Lung (tissue), 12 donors: Measurements from ENCODE around the gene PYCR2. TPM values are rescaled to one million over a fixed set of nuclear protein-coding genes. Genes with fewer than 3 reads are reported as not detected.

Experiments
- ATAC-seq: fragments of 200-7000 bp; cut with Tn5 transposase; one replicate; pipeline ENCODE4 v1.9.1; 2020; ENCODE audit warnings: moderate number of reproducible peaks; ENCODE audit not compliant: insufficient read depth, low FRiP score
- DNase-seq, 3 donors: peaks; one replicate each; pipeline ENCODE4 v3.0.0-alpha.2; 2013 to 2017
- H3K27ac ChIP-seq, 2 donors: one replicate each; pipeline ENCODE4 v1.5.1; 2013; ENCODE audit warnings: mild to moderate bottlenecking in 2 of 2, moderate library complexity in 2 of 2, control low read depth in 1 of 2, inconsistent platforms in 1 of 2, low read depth in 1 of 2, low read length in 1 of 2
- H3K27me3 ChIP-seq, 3 donors: one replicate each; pipeline ENCODE4 v1.5.1; 2013; ENCODE audit warnings: low read length in 2 of 3; ENCODE audit not compliant: control insufficient read depth in 3 of 3, insufficient read depth in 3 of 3
- H3K36me3 ChIP-seq, 4 donors: one replicate each; pipeline ENCODE4 v1.5.1; 2013; ENCODE audit warnings: low read length in 4 of 4, mild to moderate bottlenecking in 1 of 4, moderate library complexity in 1 of 4; ENCODE audit not compliant: control insufficient read depth in 4 of 4, insufficient read depth in 4 of 4
- H3K4me1 ChIP-seq, 5 donors: one replicate each; pipeline ENCODE4 v1.5.1; 2013; ENCODE audit warnings: low read length in 5 of 5, mild to moderate bottlenecking in 2 of 5, moderate library complexity in 1 of 5; ENCODE audit not compliant: control insufficient read depth in 5 of 5, insufficient read depth in 5 of 5
- H3K4me3 ChIP-seq: one replicate; pipeline ENCODE4 v1.5.1; 2013; ENCODE audit warnings: mild to moderate bottlenecking, control low read depth, moderate library complexity
- H3K9ac ChIP-seq, 2 donors: one replicate each; pipeline ENCODE4 v1.5.1; 2013; ENCODE audit warnings: low read length in 2 of 2, control low read depth in 1 of 2; ENCODE audit not compliant: insufficient read depth in 1 of 2
- H3K9me3 ChIP-seq, 4 donors: one replicate each; pipeline ENCODE4 v1.5.1; 2013; ENCODE audit warnings: low read length in 3 of 4, mild to moderate bottlenecking in 1 of 4, moderate library complexity in 1 of 4; ENCODE audit not compliant: control insufficient read depth in 4 of 4, insufficient read depth in 3 of 4
- CTCF ChIP-seq: IDR thresholded peaks from 2 replicates; pipeline ENCODE4 v1.5.1; 2012; ENCODE audit warnings: mild to moderate bottlenecking; ENCODE audit errors: control extremely low read depth, extremely low read depth
- WGBS, 2 donors: extraction: QIAGEN DNeasy Blood & Tissue Kit; methylation state at CpG; one replicate each; pipeline ENCODE4 v1.1.7; 2013; 5-methylcytosine and 5-hydroxymethylcytosine counted together
- polyA plus RNA-seq, 2 donors: library from polyadenylated mRNA; stranded (reverse); fragments of 200-250 nt; gene quantifications; one replicate each; pipeline ENCODE4 v1.2.1, GENCODE V29; 2013
- total RNA-seq, 2 donors: library from RNA; depleted of rRNA in 1 of 2; stranded (reverse); fragments of >200 nt in 1 of 2; gene quantifications; one replicate each; pipeline ENCODE4 v1.2.1, GENCODE V29; 2014 to 2021
- donor health status: control.
- donor health status: control.
- donor health status: Bipolar disorder and iron deficiency.
- donor health status: healthy.
- donor health status: DM: yes; HTN: yes; CAD: no.

The PYCR2 gene
- total and polyA plus RNA-seq, 4 donors, result 32.6 to 105 (median 84.8) TPM

GRCh38 chr1:225961659-225962439 lies 37.8 kb upstream of the PYCR2 start:
- H3K27me3 ChIP-seq, result peaks cover 0 to 3% (median 0%) of the 10 kb centered on the region in 3 donors
- DNase-seq (no peak), ATAC-seq (no peak)
- no peaks in the 10 kb centered on the region for H3K4me1 ChIP-seq
- 71 to 83% methylated on average over 20 of the region's 20 CpGs for WGBS, 2 donors
- TF ChIP-seq CTCF, result no peak
- H3K9me3 ChIP-seq, result no peaks in the 10 kb centered on the region
- H3K9ac ChIP-seq, result no peak overlapping the region
- H3K27ac ChIP-seq, result no peak overlapping the region
- H3K4me3 ChIP-seq, result no peak overlapping the region
- H3K36me3 ChIP-seq, result no peaks in the 10 kb centered on the region

- Histone ChIP-seq H3K27me3 (peaks cover 0 to 3% (median 0%) of the 10 kb centered on the region in 3 donors), H3K36me3 (no peaks in the 10 kb centered on the region), H3K9ac (no peak overlapping the region), H3K27ac (no peak overlapping the region), H3K4me3 (no peak overlapping the region), H3K9me3 (no peaks in the 10 kb centered on the region), H3K4me1 (no peaks in the 10 kb centered on the region)
- ATAC-seq (no peak), DNase-seq (no peak)
- no peak for TF ChIP-seq CTCF
- 80 to 83% methylated on average over 3 of the region's 3 CpGs for WGBS, 2 donors
Observed at GRCh38 chr1:225958041-225958440, 34.0 kb upstream of the PYCR2 start.

GRCh38 chr1:225954753-225955152 lies 30.7 kb upstream of the PYCR2 start:
- Histone ChIP-seq H3K27me3 (no peaks in the 10 kb centered on the region), H3K27ac (no peak overlapping the region), H3K9ac (no peak overlapping the region), H3K4me1 (no peaks in the 10 kb centered on the region), H3K4me3 (no peak overlapping the region), H3K36me3 (no peaks in the 10 kb centered on the region), H3K9me3 (no peaks in the 10 kb centered on the region)
- no peak for DNase-seq
- TF ChIP-seq CTCF, result no peak
- 94 to 100% methylated on average over 1 of the region's 1 CpG for WGBS, 2 donors
- no peak for ATAC-seq
